SK-N-DZ (cell line): Measurements from ENCODE around the gene AGAP1.
"Not testable (repeated sequence)": the region's sequence is repeated elsewhere in the genome, so short reads cannot be mapped to it uniquely, and the experiment has no call there.

Experiments used
- DNase-seq: peaks from one replicate; pipeline ENCODE4 v3.0.0-alpha.2; 2015; ENCODE audit warnings: low spot score

The AGAP1 gene

GRCh38 chr2:236089271-236090026 lies 595.6 kb downstream of the AGAP1 start:
- no peak for DNase-seq

GRCh38 chr2:236090027-236090382 lies 596.2 kb downstream of the AGAP1 start:
- no peak for DNase-seq

DNA sequence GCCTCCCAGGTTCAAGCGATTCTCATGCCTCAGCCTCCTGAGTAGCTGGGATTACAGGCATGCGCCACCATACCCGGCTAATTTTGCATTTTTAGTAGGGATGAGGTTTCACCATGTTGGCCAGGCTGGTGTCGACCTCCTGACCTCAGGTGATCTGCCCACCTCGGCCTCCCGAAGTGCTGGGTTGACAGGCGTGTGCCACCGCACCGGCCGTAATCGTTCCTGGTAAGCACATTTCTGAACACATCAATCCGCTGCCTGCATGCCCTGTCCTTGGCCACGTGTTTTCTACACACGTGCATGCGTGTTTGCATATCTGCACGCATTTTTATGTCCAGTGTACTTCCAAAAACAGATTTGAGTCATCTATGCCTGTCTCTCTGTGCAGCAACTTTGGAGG lies 597.0 kb downstream of the AGAP1 start:
- DNase-seq, result not testable (repeated sequence)

GRCh38 chr2:236092714-236093113 lies 598.9 kb downstream of the AGAP1 start:
- no peak for DNase-seq

GRCh38 chr2:236093134-236093533 lies 599.3 kb downstream of the AGAP1 start:
- no peak for DNase-seq

GRCh38 chr2:236095504-236095903 lies 601.7 kb downstream of the AGAP1 start:
- DNase-seq, result no peak

DNA sequence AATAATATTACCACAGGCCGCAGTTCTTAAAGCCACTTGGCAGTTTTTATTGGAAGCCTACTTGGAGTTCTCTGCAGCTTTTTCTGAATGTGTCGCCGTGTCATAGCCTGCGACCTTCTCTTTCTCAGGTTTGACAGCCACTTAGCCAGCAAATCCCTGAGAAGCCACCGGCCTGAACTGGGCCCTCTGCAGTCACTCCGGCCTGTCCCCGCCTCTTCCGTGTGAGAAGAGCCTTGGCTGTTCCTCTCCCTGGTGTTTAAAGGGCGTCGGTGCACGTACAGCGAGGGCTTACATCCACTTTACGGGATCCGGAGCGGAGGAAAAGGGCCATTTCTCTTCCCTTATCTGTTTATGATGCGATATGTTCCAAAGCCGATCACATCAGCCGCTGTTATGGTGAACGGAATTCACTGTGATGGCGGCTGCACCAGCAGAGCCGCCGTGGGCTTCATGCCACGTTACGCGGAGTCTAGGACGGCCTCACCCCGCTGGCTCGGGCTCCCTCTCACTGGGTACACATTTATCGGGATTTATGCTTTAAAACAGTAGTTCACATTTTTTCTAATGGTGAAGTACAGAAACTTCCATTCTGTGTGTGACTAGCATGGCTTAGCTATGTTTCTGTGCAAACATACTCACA lies 607.6 kb downstream of the AGAP1 start:
- DNase-seq, result no peak

- DNase-seq, result no peak
Observed at GRCh38 chr2:236102971-236103370, 609.1 kb downstream of the AGAP1 start.

DNA sequence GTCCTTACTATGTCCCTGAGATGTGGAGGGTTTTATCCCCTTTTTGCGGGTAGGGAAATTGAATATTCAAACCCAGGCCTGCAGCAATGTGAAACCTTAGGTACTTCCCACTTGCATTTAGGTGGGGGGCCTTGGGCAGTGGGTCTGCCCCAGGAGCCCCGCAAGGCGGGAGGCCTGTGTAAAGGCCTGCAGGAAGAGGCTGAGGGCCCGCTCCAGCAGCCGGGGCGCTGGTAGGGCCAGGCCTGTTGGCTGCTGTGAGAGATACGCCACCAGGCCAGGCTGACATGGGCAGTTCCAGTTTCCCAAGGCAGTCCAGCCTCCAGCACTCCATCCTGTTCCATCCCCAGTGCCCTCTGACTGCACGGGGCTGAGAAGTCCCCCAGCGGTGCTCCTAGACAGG lies 610.1 kb downstream of the AGAP1 start:
- DNase-seq, result no peak

DNA sequence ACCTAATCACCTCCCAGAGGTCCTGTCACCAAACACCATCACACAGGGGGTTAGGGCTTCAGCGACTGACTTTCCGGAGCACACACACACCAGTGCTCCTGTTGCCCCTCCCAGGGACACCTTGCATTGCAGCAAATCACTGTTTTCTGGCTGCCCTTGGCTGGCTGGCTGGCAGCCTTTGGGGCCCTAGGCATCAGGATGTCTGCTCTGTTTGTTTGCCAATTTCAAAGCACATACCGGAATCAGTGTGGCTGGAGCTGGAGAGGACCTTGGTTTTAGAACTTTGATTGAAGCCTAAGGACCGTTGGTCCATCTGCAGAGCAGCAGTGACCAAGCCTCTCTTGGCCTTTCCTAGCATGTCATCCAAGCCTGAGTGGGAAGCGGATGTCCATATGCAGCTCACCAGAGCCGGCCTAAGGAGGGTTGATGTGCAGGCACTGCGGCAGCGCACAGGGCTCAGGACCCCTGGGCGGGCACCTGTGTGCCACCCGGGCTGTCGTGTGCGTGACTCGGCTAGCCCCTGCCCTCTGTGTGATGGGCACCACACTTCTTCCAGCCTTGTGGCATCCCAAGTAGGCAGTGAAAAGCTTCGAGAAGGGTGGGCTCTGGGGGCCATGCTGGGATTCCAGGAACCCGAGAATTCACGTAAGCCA lies 612.2 kb downstream of the AGAP1 start:
- no peak for DNase-seq

DNA sequence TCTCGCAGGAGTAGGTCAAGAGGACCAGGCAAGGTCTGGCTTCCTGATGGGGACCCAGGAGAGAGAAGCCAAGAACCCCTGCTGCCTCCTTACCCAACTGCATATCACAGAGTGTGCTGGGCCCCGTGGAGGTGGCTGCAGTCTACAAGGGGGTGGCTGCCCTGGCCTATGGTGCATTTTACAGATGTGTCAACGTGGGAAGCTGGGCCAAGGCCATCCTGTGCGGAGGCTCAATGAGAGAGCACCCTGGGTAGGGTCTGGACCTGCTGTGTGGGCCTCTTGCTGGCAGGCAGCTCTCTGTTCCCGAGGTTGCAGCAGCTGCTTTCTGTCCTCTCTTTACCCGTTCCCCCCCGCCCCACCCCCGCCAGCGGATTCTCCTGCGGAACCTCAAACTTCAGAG lies 612.9 kb downstream of the AGAP1 start:
- no peak for DNase-seq

DNA sequence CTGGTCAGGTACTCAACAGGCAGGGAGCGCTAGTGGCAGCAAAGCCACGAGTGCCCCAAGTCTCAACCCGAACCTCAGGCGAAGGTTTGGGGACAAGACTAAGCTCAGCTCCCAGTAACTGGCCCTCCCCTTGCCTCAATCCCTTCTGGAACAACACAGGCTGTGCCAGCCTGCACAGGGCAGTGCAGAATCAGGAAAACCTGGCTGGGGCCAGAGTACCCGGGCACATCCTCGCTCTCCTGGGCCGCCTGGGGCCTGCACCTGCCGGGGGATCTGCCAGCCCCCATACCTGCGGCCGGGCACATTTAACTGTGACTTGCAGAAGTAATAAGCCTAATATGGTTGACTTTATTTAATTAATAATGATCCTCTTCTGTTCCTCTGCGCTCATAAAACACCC lies 613.7 kb downstream of the AGAP1 start:
- DNase-seq, result no peak

GRCh38 chr2:236107942-236108625 lies 614.2 kb downstream of the AGAP1 start:
- DNase-seq, result no peak

DNA sequence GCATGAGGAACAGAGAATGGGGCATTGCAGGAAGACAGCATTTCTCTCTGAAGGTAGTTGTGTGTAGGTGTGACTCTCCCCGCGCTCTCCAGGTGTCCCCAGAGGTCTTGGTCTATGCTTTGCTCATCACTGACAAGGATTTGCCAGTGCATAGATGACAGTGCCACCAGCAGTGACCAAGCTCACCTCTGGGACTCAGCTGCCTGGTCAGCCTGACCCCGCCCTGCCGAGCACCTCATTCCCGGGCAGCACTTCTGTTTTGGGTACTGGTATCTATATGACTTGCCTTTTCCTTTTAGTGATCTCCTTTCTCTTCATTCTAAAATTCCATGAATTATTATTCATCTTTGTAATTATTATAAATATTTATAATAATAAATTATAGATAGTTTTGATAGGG lies 615.2 kb downstream of the AGAP1 start:
- DNase-seq, result no peak

- no peak for DNase-seq
Observed at GRCh38 chr2:236109473-236109872, 615.6 kb downstream of the AGAP1 start.

DNA sequence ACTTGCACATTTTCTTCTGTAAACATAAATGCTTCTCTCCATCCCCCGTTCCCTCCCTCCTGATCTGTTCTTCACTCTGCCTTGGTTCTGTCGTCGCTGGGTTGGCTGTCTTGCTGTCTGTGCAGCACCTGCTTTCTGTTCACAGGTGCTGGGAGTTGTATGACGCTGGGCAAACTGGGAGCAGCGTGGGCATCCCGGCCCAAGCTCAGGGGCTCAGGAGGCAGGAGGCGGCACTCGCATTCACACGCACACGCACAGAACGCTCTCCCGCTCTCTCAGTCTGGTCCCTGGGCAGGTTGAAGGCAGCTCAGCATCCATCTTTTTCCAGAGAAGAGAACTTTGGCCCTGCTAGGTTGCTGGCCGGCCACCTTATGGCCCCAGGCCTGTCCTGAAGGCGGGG lies 618.6 kb downstream of the AGAP1 start:
- no peak for DNase-seq

- no peak for DNase-seq
Observed at GRCh38 chr2:236113425-236113824, 619.6 kb downstream of the AGAP1 start.

DNA sequence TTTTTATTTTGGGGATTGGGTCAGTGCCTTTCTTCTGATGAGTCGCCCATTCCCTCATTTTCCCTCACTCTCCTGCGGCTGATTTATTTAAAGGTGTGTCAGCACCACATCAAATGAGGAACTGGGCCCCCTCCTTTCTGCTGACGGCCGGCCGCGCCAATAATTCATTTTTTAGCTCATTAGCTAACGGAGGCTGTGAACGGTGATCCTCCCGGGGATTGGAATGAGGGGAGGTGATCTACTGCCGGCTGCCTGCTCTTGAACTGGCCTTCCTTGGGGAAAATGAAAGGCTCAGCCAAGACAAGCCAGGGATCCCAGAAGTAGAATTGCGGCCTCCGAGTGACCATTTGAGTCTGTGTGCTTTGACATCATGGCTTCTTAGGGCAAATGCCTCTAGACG lies 620.1 kb downstream of the AGAP1 start:
- no peak for DNase-seq

DNA sequence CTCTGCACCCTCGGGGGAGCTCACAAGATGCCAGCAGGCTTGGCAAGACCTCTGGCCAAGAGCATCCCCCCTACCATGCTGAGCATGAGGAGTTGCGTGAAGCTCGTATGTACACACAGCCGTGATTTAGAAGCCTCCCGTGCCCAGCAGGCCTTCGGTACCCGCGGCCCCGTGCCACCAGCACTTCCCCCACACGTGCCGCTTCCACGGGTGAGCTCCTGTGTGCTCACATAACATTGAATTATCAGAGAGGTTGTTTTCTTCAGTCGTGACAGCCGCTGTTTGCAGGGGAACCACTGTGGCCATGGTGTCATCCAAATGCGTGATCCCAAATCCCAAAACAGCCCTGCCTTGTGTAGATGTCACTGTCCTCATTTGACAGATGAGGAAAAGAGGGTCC lies 621.1 kb downstream of the AGAP1 start:
- DNase-seq, result no peak

DNA sequence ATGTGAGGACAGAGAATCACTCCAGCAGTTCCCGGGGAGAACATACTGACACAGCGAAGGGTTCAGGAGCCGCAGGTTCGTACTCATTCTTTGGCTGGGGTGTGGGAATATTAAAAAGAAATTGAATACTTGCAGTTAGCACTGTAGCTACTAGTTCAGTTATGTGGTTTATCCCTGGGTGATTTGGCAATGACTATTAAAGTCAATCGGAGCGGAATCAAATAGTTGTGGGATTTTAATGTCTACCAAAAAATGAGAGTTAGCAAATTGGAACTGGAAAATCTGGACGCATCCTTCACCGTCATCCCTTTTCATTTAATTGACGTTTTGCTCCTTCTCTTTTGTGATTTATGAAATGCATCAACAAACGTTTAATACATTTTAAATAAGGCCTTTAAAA lies 623.6 kb downstream of the AGAP1 start:
- no peak for DNase-seq

DNA sequence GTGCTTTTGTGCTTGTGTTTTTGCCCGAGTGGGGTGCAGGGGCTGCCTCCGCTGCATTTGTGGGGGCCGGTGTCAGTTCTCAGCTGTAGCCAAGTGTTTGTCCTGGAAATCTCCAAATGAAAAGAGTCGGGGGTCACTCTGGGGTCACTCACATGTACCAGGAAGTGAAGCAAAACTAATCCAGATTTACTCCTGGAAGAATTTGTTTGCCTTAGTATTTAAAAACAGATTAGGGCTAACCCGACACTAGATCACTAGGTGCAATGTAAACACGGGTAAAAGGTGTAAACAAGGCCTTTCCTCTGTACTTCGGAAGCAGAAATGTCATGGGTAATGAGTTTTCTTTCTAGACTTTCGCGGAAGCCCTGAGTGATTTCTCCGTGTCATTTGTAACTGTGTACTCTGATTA lies 624.0 kb downstream of the AGAP1 start:
- DNase-seq, result no peak

GRCh38 chr2:236119003-236119402 lies 625.2 kb downstream of the AGAP1 start:
- no peak for DNase-seq
